Adrenal gland (tissue), 12 donors: Measurements from ENCODE around the gene CCDC27. TPM values are rescaled to one million over a fixed set of nuclear protein-coding genes. Genes with fewer than 3 reads are reported as not detected.
"Not testable (repeated sequence)": the region's sequence is repeated elsewhere in the genome, so short reads cannot be mapped to it uniquely, and the experiment has no call there.

Experiments
- DNase-seq, 7 donors: peaks; one replicate each; pipeline ENCODE4 v3.0.0-alpha.2; 2019 to 2020
- H3K27ac ChIP-seq, 5 donors: fragments of 200-600 bp; sonication (generic) in 4 of 5; 1 replicate in 3 of 5; 2 replicates in 2 of 5; pipeline versions ENCODE4 v1.5.1 to v1.8.0; 2016 to 2020; ENCODE audit warnings: mild to moderate bottlenecking in 1 of 5
- H3K27me3 ChIP-seq: fragments of 200-600 bp; 2 replicates; pipeline ENCODE4 v1.8.0; 2021
- H3K36me3 ChIP-seq, 2 donors: fragments of 200-600 bp; replicated peaks in 1 of 2; 1 replicate in 1 of 2; 2 replicates in 1 of 2; pipeline versions ENCODE4 v1.5.1 to v1.8.0; 2018 to 2022
- H3K4me1 ChIP-seq, 2 donors: fragments of 200-600 bp; replicated peaks in 1 of 2; 1 replicate in 1 of 2; 2 replicates in 1 of 2; pipeline versions ENCODE4 v1.5.1 to v1.8.0; 2018 to 2021
- H3K4me3 ChIP-seq, 4 donors: fragments of 200-600 bp; sonication (generic) in 3 of 4; one replicate each; pipeline ENCODE4 v1.5.1; 2016 to 2018
- H3K9me3 ChIP-seq, 3 donors: fragments of 200-600 bp; sonication (generic) in 1 of 3; replicated peaks in 1 of 3; 1 replicate in 2 of 3; 2 replicates in 1 of 3; pipeline versions ENCODE4 v1.5.1 to v1.8.0; 2016 to 2021
- POLR2A ChIP-seq, 2 donors: fragments of 450-650 bp; IDR thresholded peaks; one replicate each; pipeline ENCODE4 v1.6.1; 2017; ENCODE audit warnings: antibody characterized with exemption in 2 of 2, mild to moderate bottlenecking in 2 of 2, moderate library complexity in 1 of 2
- WGBS, 4 donors: extraction: QIAGEN DNeasy Blood & Tissue Kit in 2 of 4; methylation state at CpG; one replicate each; pipeline versions ENCODE4 v1.1.5 to v1.1.7; 2013 to 2017; 5-methylcytosine and 5-hydroxymethylcytosine counted together
- intact Hi-C, 2 donors: fragments of 100-400 bp; cut with DNase I; formaldehyde crosslinking; loops; one replicate each; pipeline versions ENCODE4 v1.14.1 to v1.15.0; 2022 to 2023
- polyA plus RNA-seq, 3 donors: library from polyadenylated mRNA; stranded (reverse); fragments of 200-250 nt in 2 of 3; fragments of 350-450 nt in 1 of 3; fragmentation: Illumina TruSeq in 1 of 3; extraction: RNeasy Lipid Tissue Mini Kit (QIAGEN cat#74804) in 1 of 3; gene quantifications; one replicate each; pipeline ENCODE4 v1.2.3, GENCODE V29; 2013 to 2014
- total RNA-seq, 9 donors: library from RNA; depleted of rRNA in 4 of 9; stranded (reverse); fragments of >200 nt in 4 of 9; fragments of 120-200 nt in 1 of 9; fragmentation: NEBNext Ultra II Directional in 1 of 9; extraction: Animal tissue kit (Norgen Biotek cat#: 25700) in 1 of 9; gene quantifications; one replicate each; pipeline versions ENCODE4 v1.1.0 to v1.2.4, GENCODE V29; 2013 to 2023
- TF ChIP-seq, protein P1 (sequence below), 6 experiments: fragments of 450-650 bp in 4 of 6; fragments of 200-600 bp in 2 of 6; sonication (generic) in 1 of 6; IDR thresholded peaks; 1 replicate in 5 of 6; 2 replicates in 1 of 6; pipeline versions ENCODE4 v1.5.1 to v1.8.0; 2016 to 2021; ENCODE audit warnings: antibody characterized with exemption in 6 of 6, mild to moderate bottlenecking in 2 of 6, moderate library complexity in 1 of 6
- donor health status: healthy with polysubstance abuse.
- donor health status: Bipolar disorder and iron deficiency.
- donor health status: DM: yes; HTN: yes; CAD: no.
- donor health status: DM: no; HTN: no; CAD: no.
- donor health status: DM: no; HTN: no; CAD: no.
- donor health status: DM: yes; HTN: yes; CAD: no.

Gene CCDC27
- total and polyA plus RNA-seq, 12 donors = not detected

GRCh38 chr1:3721955-3722465 is 30.2 kb upstream of the CCDC27 start:
- no peak for TF ChIP-seq POLR2A (IDR thresholded peaks at IDR 0.05)
- TF ChIP-seq, protein P1, sequence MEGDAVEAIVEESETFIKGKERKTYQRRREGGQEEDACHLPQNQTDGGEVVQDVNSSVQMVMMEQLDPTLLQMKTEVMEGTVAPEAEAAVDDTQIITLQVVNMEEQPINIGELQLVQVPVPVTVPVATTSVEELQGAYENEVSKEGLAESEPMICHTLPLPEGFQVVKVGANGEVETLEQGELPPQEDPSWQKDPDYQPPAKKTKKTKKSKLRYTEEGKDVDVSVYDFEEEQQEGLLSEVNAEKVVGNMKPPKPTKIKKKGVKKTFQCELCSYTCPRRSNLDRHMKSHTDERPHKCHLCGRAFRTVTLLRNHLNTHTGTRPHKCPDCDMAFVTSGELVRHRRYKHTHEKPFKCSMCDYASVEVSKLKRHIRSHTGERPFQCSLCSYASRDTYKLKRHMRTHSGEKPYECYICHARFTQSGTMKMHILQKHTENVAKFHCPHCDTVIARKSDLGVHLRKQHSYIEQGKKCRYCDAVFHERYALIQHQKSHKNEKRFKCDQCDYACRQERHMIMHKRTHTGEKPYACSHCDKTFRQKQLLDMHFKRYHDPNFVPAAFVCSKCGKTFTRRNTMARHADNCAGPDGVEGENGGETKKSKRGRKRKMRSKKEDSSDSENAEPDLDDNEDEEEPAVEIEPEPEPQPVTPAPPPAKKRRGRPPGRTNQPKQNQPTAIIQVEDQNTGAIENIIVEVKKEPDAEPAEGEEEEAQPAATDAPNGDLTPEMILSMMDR (IDR thresholded peaks at IDR 0.05) = no peak
- intact Hi-C loops = loop anchor here (2.0 to 10.0 kb wide), 3 partner anchors 25 to 230 kb away; no protein-coding TSS in a partner anchor
- no peak overlapping the region for H3K27ac ChIP-seq
- no peaks in the 10 kb centered on the region for H3K4me1 ChIP-seq
- WGBS, 4 donors = 79 to 85% (median 83%) methylated on average over 13 to 20 of the region's 20 CpGs
- H3K4me3 ChIP-seq = no peak overlapping the region
- H3K27me3 ChIP-seq = peaks cover 6% of the 10 kb centered on the region
- no peak for DNase-seq
- H3K36me3 ChIP-seq = no peaks in the 10 kb centered on the region
- H3K9me3 ChIP-seq = no peaks in the 10 kb centered on the region

- TF ChIP-seq POLR2A (IDR thresholded peaks at IDR 0.05) = no peak
- TF ChIP-seq, protein P1 (IDR thresholded peaks at IDR 0.05) = no peak
- WGBS, 4 donors = 40 to 74% (median 63%) methylated on average over 1 to 3 of the region's 3 CpGs; no CpG with 5 or more reads in 1 of the 4 donors
- DNase-seq = no peak
- intact Hi-C loops = loop anchor here (2.0 to 10.0 kb wide), 3 partner anchors 26 to 231 kb away; no protein-coding TSS in a partner anchor
- H3K9me3 ChIP-seq = no peaks in the 10 kb centered on the region
- no peaks in the 10 kb centered on the region for H3K27me3 ChIP-seq
- no peaks in the 10 kb centered on the region for H3K36me3 ChIP-seq
- H3K4me3 ChIP-seq = no peak overlapping the region
- H3K4me1 ChIP-seq = no peaks in the 10 kb centered on the region
- H3K27ac ChIP-seq = no peak overlapping the region
Observed at GRCh38 chr1:3722846-3723245, 29.4 kb upstream of the CCDC27 start.

DNA sequence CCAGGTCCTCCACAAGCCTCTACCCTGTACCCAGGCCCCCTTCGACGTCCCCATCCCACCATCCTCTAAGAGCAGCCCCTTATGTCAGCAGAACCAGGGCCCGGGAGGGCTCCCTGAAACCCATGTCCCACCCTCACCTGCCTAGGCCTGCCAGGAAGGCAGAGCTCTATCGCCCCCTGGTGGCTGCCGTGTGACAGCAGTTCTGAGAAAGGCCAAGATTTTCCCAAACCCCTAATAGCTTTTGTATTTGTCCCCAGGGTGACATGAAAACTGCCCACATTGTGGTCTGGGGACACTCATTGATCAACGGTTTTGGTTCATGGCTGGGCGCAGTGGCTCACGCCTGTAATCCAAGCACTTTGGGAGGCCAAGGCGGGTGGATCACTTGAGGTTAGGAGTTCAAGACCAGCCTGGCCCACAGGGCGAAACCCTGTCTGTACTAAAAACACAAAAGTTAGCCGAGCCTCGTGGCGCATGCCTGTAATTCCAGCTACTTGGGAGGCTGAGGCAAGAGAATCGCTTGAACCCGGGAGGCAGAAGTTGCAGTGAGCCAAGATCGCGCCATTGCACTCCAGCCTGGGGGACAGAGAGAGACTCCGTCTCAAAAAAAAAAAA is 27.7 kb upstream of the CCDC27 start:
- H3K4me1 ChIP-seq, H3K4me3 ChIP-seq, H3K36me3 ChIP-seq, H3K27ac ChIP-seq, H3K9me3 ChIP-seq, H3K27me3 ChIP-seq: not testable (repeated sequence)
- intact Hi-C loops = loop anchor here (5.0 to 10.0 kb wide), 2 partner anchors 230 to 232 kb away; no protein-coding TSS in a partner anchor
- 31 to 38% (median 35%) methylated on average over 14 to 18 of the region's 18 CpGs for WGBS, 4 donors
- TF ChIP-seq, protein P1 (IDR thresholded peaks at IDR 0.05) = peak; percentile 91 to 99 (median 94)
- DNase-seq = peak; percentile 64 to 83 (median 76)

- no peaks in the 10 kb centered on the region for H3K4me1 ChIP-seq
Observed at GRCh38 chr1:3725366-3725765, 26.9 kb upstream of the CCDC27 start.

More at GRCh38 chr1:3725366-3725765, 26.9 kb upstream of the CCDC27 start:
- 88 to 95% (median 93%) methylated on average over 2 of the region's 2 CpGs for WGBS, 4 donors
- no peak overlapping the region for H3K4me3 ChIP-seq
- no peaks in the 10 kb centered on the region for H3K36me3 ChIP-seq
- intact Hi-C loops = loop anchor here in 1 of 2 donors (10.0 kb wide), 1 partner anchor 231 kb away; no protein-coding TSS in a partner anchor
- TF ChIP-seq, protein P1 (IDR thresholded peaks at IDR 0.05) = no peak
- TF ChIP-seq POLR2A (IDR thresholded peaks at IDR 0.05) = no peak
- H3K27me3 ChIP-seq = no peaks in the 10 kb centered on the region
- no peak for DNase-seq
- no peaks in the 10 kb centered on the region for H3K9me3 ChIP-seq
- no peak overlapping the region for H3K27ac ChIP-seq
